ENCODE results near the gene ZBTB7C.

GRCh38 chr18:48139431-48140347, 269.5 kb downstream of the ZBTB7C start:
- no peak for TF ChIP-seq SP4 (IDR thresholded peaks at IDR 0.05; ENCODE audit: low read length)
- TF ChIP-seq FOSL1 (IDR thresholded peaks at IDR 0.05; ENCODE audit: insufficient read depth, low read depth, low read length) = no peak
- TF ChIP-seq CTCF (IDR thresholded peaks at IDR 0.05; ENCODE audit: control extremely low read depth in 1 of 3, insufficient read depth in 1 of 3, low read depth in 1 of 3, low read length in 3 of 3) = no peak
- no peak for TF ChIP-seq POLR2AphosphoS5 (IDR thresholded peaks at IDR 0.05; ENCODE audit: low read depth, low read length)
- peak; percentile 25; the same call in 1 of the 2 replicates for TF ChIP-seq MAX (IDR thresholded peaks at IDR 0.05)
- TF ChIP-seq ATF2 (IDR thresholded peaks at IDR 0.05; ENCODE audit: low read length) = no peak
- TF ChIP-seq CREB1 (IDR thresholded peaks at IDR 0.05) = no peak
- no peak for TF ChIP-seq POLR2A (IDR thresholded peaks at IDR 0.05; ENCODE audit: control extremely low read depth in 1 of 2, low read depth in 2 of 2, low read length in 2 of 2)
- no peak for TF ChIP-seq YY1 (IDR thresholded peaks at IDR 0.05; ENCODE audit: low read depth, low read length)
- TF ChIP-seq ZNF274 (IDR thresholded peaks at IDR 0.05; ENCODE audit: borderline replicate concordance, extremely low read depth, low read length) = no peak
- no peak for TF ChIP-seq SP2 (IDR thresholded peaks at IDR 0.05; ENCODE audit: low read length)
- no peak for TF ChIP-seq HDAC2 (IDR thresholded peaks at IDR 0.05; ENCODE audit: borderline replicate concordance in 1 of 2, low read depth in 2 of 2, low read length in 2 of 2)
- TF ChIP-seq HDAC6 (IDR thresholded peaks at IDR 0.05; ENCODE audit: low read depth, low read length) = no peak
